IPS-18c (cell line): Measurements from ENCODE around the gene CEP112.

Source experiments
- H3K4me3 ChIP-seq: 2 replicates; pipeline ENCODE4 v1.7.0; 2013; ENCODE audit warnings: low read depth, mild to moderate bottlenecking, low read length, moderate library complexity; ENCODE audit not compliant: insufficient read depth
- H3K9me3 ChIP-seq: one replicate; pipeline ENCODE4 v1.6.1; 2013; ENCODE audit warnings: mild to moderate bottlenecking, low read length, moderate library complexity; ENCODE audit not compliant: control insufficient read depth, insufficient read depth

Gene CEP112

DNA sequence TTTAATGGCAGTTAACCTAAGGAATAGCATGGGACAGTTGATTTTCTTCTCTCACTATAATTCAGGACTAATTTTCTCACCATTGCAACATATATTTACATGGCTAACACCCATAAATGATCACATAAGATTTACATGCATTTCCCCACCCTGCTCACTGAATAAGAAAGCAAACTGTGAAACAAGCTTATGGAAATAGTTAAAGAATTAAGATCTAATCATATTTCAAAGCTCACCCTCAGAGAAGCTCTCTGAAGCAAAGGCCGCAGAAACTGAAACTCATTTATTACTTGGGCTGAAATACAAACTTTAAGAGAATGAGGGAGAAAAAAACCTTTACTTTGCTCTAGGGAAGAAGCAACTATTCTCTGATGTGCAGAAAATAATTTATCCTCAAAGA lies 411.8 kb downstream of the CEP112 start:
- H3K4me3 ChIP-seq = no peak overlapping the region

DNA sequence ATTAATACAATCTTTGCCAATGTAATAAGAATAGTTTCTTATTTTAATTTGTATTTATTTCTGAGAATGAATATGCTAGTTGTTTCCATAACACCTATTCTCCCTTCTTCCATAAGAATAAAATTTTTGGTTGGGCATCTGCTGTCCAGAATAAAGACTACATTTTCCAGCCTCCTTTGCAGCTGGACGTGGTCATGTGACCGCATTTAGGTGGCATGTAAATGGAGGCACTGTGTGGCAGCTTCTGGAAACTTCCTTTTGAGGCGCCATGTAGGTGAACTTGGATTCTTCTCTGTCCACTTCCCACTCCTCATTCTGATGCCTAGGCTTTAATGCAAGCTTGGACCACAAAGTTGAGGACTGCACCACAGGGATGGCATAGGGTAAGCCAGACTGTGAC lies 415.0 kb downstream of the CEP112 start:
- Histone ChIP-seq H3K9me3 (no peaks in the 10 kb centered on the region), H3K4me3 (no peak overlapping the region)

More for the DNA sequence above, 411.8 kb downstream of the CEP112 start:
- no peaks in the 10 kb centered on the region for H3K9me3 ChIP-seq

DNA sequence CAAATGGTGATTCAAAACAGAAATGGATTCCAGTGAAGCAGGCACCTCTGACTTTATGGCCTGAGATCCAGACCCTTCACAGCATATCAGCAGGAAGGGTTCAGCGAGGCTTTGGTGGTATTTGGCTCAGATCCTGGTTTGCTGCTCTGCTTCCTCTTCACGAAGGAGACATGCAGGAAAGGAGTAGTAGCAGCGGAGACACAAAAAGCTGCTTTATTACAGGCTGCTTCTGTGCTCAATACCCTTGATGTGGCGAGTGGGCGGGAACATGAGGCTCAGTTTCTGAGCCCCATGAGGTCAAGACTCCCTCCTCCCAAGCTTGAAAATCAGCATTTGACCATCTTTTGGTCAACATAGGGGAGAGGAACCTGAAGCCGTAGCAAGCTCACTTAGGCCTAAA lies 417.1 kb downstream of the CEP112 start:
- no peak overlapping the region for H3K4me3 ChIP-seq
- no peaks in the 10 kb centered on the region for H3K9me3 ChIP-seq

DNA sequence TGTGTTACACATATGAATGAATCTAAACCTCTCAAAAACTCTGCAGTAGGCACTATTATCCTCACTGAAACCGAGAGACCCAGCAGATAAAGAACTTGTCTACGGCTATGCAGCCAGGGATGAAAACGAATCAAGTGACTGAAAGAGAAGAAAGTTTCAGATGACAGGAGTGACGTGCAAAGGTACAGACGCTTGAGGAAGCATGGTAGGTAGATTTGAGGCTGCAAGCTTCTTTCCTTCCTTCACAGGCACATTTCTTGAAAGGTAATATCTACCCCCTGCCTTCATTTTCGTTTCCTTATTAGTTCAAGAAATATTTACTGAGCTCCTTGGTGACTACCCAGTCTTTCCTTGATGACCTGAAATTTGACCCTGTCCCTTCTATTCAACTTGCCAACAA lies 418.9 kb downstream of the CEP112 start:
- Histone ChIP-seq H3K4me3 (no peak overlapping the region), H3K9me3 (no peaks in the 10 kb centered on the region)

DNA sequence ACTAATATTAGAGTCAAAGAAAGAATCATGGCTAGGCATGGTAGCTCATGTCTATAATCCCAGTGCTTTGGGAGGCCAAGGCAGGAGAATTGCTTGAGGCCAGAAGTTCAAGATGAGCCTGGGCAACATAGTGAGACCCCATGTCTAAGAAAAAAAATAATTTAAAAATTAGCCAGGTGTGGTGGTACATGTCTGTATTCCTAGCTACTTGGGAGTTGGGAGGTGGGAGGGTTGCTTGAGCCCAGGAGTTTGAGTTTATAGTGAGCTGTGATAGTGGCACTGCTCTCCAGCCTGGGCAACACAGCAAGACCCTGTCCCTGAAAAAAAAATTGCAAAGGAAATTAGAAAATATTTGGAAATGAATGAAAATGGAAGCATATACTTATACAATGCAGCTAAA lies 420.2 kb downstream of the CEP112 start:
- no peaks in the 10 kb centered on the region for H3K9me3 ChIP-seq

DNA sequence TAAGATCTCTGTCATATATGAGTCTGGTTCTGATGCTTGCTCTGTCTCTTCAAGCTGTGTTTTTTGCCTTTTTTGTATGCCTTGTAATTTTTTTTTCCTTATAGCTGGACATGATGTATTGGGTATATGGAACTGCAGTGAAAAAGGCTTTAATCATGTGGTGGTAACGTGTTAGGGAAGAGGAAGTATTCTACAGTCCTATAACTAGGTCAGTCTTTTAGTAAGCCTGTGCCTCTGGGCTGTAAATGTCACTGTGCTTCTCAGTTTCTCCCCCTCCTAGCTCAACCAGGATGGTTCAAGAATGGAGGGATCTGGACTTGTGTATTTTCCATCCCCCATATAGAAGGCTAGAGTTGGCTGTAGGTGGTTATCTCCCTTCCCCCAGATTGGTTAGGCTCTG lies 428.1 kb downstream of the CEP112 start:
- no peak overlapping the region for H3K4me3 ChIP-seq
- H3K9me3 ChIP-seq = no peaks in the 10 kb centered on the region

More for the DNA sequence above, 420.2 kb downstream of the CEP112 start:
- no peak overlapping the region for H3K4me3 ChIP-seq

DNA sequence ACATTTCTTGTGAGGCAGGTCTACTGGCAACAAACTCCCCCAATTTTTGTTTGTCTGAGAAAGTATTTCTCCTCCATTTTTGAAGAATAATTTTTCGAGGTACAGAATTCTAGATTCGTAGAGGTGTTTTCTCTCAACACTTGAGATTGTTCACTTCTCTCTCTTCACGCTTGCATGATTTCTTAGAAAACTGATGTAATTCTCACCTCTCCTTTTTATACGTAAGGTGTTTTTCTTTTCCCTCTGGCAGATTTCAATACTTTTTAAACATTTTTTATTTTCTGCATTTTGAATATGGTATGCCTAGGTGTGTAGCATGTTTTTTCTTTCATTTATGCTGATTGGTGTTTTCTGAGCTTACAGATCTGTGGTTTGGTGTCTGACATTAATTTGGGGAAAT lies 429.0 kb downstream of the CEP112 start:
- H3K4me3 ChIP-seq = no peak overlapping the region
- H3K9me3 ChIP-seq = no peaks in the 10 kb centered on the region

DNA sequence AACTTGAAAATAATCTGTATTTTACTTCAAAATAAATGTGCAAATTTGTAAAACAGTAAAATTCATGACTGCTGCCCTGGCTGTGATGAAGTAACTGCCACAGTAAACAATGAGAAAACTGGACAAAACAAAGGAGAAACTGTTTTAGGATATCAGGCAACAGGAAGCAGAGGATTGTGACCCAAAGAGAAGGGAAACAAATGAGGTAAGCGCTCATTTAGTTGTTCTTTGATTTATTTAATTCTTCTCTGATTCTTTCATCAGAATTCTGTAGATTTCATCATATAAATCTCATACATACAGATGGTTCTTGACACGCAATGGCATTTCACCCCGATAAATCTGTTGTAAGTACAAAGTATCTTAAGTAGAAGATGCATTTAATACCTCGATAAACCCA lies 432.4 kb downstream of the CEP112 start:
- Histone ChIP-seq H3K9me3 (no peaks in the 10 kb centered on the region), H3K4me3 (no peak overlapping the region)

DNA sequence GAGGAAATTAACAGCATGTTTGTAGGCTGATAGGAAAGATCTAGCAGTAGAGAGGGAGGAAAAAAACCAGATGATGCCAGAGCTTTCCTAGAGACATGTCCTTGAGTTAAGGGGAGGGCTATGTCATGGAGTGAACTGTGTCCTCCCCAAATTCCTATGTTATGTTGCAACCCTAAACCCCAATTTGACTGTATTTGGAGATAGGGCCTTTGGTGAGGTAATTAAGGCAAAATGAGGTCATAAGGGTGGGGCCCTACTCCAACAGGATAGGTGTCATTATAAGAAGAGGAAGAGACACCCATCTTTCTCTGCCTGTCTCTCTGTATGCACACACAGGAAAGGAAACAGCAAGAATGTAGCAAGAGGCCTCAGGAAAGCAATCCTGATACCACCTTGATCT lies 435.2 kb downstream of the CEP112 start:
- H3K9me3 ChIP-seq = no peaks in the 10 kb centered on the region
- no peak overlapping the region for H3K4me3 ChIP-seq

DNA sequence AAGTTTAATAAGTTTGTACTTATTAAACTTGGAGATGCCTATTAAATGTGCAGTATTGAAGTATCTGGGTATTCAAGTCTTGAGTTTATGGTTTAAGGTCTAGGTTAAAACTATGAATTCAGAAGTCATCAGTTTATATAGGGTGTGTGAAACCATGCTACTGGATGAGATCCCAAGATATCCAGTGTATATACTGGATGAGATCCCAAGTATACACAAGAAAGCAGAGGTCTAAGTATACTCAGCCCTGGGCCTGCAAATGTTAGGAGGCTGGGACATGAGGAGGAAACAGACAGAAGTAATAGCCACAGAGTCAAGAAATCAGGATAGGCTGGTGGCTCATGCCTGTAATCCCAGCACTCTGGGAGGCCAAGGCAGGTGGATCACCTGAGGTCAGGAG lies 436.1 kb downstream of the CEP112 start:
- no peaks in the 10 kb centered on the region for H3K9me3 ChIP-seq
- no peak overlapping the region for H3K4me3 ChIP-seq

DNA sequence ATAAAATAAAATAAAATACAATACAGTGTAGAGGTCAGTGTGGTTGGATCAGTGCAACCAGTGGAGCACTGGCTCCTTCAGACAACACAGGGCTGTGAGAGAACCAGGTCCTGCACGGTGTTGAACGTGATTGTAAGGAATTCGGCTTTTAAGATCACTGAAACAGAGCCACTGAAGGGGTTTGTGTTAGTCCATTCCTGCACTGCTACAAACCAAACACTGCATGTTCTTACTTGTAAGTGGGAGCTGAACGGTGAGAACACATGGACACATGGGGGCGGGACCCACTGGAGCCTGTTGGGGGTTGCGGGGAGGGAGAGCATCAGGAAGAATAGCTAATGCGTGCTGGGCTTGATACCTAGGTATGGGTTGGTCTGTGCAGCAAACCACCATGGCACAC lies 437.3 kb downstream of the CEP112 start:
- Histone ChIP-seq H3K9me3 (no peaks in the 10 kb centered on the region), H3K4me3 (no peak overlapping the region)

DNA sequence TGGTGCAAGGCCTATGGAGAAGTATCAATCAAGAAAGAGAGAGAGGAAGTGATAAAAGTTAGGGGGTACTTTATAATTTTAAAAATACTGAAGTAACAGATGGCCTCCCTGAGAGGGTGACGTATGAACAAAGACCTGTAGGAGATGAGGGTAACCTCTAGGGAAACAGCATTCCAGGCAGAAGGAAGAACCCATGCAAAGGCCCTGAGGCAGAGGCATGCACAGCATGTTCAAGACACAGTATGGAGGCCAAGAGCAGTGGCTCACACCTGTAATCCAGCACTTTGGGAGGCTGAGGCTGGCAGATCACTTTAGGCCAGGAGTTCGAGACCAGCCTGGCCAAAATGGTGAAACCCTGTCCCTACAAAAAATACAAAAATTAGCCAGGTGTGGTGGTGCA lies 437.9 kb downstream of the CEP112 start:
- no peak overlapping the region for H3K4me3 ChIP-seq
- no peaks in the 10 kb centered on the region for H3K9me3 ChIP-seq

DNA sequence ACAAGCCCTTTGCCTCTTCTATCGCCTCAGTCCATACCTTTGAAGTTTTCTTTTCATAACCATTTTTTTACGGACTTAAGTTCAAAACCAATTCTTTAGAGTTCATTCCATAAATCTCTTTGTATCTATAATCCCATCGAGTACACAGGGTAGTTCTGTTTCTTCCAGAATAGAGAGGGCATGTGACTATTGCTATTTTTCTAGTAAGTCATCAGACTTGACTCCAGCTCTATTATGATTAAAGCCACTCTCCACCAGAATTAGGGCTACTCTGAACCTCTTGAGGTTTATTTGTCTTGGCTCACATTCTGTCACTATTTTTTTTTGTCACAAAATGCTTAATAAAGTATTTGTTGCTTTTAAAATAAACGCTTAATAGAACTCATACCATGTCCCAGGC lies 438.6 kb downstream of the CEP112 start:
- Histone ChIP-seq H3K9me3 (no peaks in the 10 kb centered on the region), H3K4me3 (no peak overlapping the region)

DNA sequence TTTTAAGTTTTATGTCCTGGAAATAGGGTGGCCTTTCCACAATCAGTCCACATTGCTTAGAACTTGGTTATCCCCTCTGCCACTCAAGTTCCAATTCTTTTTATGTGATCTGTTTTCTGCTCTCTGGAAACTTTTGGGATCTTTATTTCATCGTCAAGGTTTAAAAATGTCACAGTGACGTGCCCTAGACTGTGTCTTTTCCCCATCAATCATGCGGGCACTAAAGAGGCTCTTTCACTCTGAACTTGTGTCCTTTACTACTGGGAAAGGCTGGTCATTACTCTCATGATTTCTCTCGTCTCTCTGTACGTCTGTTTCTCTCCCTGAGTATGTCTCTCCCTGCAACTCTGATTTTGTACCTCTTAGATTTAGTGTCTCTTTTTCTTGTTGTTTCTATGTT lies 440.7 kb downstream of the CEP112 start:
- no peak overlapping the region for H3K4me3 ChIP-seq
- H3K9me3 ChIP-seq = no peaks in the 10 kb centered on the region

DNA sequence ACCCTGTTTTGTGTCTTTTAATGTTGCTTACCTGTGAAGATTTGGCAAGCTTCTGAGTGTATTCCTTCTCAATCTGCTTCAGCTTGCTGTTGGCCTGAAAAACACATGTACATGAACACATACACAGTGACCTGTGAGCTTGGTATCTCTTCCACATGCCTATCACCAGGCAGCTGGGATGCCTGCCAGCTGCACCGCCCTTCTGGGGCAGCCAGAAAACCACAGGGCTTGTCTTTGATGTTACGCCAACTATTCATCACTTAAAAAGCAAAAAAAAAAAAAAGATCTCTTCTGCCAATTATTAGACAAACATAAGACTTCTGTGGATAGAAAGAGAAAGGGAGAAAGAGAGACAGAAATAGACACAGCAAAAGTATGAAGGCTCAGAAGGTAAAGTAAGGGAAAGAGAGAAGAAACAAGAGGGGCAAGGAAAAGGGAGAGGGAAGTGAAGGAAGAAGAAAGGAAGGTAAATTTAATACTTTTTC lies 441.3 kb downstream of the CEP112 start:
- Histone ChIP-seq H3K4me3 (no peak overlapping the region), H3K9me3 (no peaks in the 10 kb centered on the region)

DNA sequence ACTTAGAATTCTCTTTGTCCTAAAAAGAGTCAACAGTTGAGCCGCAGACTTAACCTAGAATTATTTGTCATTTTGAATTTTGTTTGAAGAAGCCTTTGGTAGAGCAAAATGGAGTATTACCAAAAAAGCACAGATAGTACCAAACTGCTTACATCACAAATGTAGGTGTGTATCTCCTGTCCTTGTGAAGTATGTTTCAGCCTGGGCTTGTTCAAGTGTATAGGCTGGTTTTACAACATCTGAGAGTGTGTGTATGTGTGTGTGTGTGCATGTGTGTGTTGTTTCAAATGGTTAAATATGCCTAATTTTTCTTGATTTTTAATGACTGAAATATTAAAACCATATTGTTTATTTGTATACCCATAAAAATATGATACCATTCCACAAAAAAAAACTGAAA lies 441.8 kb downstream of the CEP112 start:
- Histone ChIP-seq H3K9me3 (no peaks in the 10 kb centered on the region), H3K4me3 (no peak overlapping the region)

DNA sequence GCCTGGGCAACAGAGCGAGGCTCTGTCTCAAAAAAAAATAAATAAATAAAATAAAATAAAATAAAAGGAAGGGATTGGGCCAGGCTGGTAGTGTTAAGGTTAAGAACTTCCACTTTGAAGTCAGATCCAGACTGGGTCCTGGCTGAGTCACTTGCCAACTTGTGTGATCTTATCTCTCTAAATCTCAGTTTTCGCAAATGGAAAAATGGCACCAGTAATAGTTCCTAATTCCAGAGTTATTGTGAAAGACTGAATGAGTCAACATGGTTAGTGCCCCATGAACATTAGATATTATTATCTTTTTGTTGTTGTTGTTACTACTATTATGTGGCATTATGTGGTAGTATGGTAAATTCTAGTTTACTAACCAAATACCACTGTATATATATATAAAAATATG lies 442.5 kb downstream of the CEP112 start:
- Histone ChIP-seq H3K9me3 (no peaks in the 10 kb centered on the region), H3K4me3 (no peak overlapping the region)

DNA sequence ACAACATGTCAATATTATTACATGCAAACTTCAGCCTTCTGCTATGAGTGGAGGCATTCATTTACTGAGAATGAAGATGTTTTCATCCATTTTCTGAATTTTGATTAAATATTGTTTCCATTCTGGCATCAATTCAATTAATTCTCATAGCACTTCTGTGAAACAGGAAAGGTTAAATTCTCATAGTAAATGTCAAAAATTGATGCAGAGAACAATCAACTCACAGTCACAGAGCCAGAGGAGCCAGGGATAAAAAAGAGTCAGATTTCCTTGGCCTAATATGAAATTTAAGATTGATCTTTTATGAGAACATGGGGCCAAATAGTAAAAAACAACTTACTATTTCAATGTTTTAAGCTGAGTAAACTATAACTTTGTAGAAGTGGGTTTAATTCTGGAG lies 446.7 kb downstream of the CEP112 start:
- no peaks in the 10 kb centered on the region for H3K9me3 ChIP-seq
- no peak overlapping the region for H3K4me3 ChIP-seq

DNA sequence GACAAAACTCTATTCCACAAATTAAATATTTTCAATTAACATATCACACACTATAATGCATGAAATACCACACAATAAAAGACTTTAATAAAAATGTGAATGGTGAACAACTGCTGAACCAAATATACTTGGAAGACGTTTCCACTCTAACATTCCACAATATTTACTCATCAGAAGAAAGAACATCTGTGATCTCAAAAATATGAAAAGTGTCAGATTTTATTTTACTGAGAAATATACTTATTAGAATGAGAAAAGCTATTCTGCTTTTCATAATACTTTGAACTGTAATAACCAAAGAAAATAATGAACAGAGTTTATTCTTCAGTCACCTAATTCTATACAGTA lies 448.7 kb downstream of the CEP112 start:
- H3K4me3 ChIP-seq = no peak overlapping the region
- no peaks in the 10 kb centered on the region for H3K9me3 ChIP-seq
